Vagina (tissue), 2 donors: ENCODE results near the gene GRM4.

Experiments used
- CTCF ChIP-seq, 3 experiments: fragments of 450-650 bp in 2 of 3; fragments of 200-600 bp in 1 of 3; sonication (generic) in 1 of 3; IDR thresholded peaks; one replicate each; pipeline ENCODE4 v1.5.1; 2017 to 2019; ENCODE audit warnings: antibody characterized with exemption in 3 of 3, mild to moderate bottlenecking in 2 of 3, moderate library complexity in 2 of 3
- POLR2A ChIP-seq, 2 donors: fragments of 450-650 bp; IDR thresholded peaks; one replicate each; pipeline ENCODE4 v1.6.1; 2017; ENCODE audit warnings: antibody characterized with exemption in 2 of 2, mild to moderate bottlenecking in 2 of 2, moderate library complexity in 2 of 2
- POLR2AphosphoS5 ChIP-seq, 2 donors: sonication (generic); formaldehyde crosslinking; IDR thresholded peaks; one replicate each; pipeline ENCODE4 v1.9.0; 2017; ENCODE audit warnings: antibody characterized with exemption in 2 of 2, mild to moderate bottlenecking in 2 of 2, low read depth in 1 of 2; ENCODE audit not compliant: insufficient read depth in 1 of 2

DNA sequence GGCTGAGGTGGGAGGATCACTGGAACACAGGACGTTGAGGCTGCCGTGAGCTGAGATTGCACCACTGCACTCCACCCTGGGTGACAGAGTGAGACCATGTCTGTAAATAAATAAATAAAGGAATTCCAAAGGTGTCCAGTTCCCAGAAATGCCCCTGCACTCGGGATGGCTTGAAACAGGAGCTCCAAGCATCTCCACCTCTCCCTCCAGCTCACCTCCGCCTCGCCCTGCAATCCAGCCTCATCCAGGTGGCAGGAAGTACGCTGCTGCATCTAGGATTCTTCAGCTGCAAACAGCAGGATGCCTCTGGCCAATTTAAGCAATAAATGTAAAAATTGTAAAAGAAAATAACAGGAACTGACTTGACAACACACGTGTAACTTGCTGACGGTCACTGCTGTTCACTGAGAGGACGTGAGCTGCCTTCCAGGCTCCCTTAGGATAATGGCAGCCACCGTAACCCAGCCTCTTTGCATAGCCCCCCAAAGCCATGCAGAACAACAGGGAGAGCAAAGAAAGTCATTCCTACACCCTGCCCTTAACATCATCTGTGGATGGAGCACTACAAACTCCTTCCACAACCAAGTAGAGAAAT lies 11.4 kb upstream of the GRM4 start:
- TF ChIP-seq POLR2AphosphoS5 (IDR thresholded peaks at IDR 0.05; ENCODE audit: insufficient read depth in 1 of 2, low read depth in 1 of 2) (no peak), CTCF (IDR thresholded peaks at IDR 0.05) (no peak), POLR2A (IDR thresholded peaks at IDR 0.05) (no peak)
